HCT116 (cell line): ENCODE measurements around the gene VSIG10. TPM values are rescaled to one million over a fixed set of nuclear protein-coding genes. Genes with fewer than 3 reads are reported as not detected.

Experiments used
- ATAC-seq: fragments of 200-7000 bp; cut with Tn5 transposase; 2 replicates; pipeline ENCODE4 v1.9.1; 2020; ENCODE audit warnings: mild to moderate bottlenecking, moderate library complexity
- BruUV-seq: library from RNA; stranded (reverse); fragments of 400-500 nt; replicated peaks from 2 replicates; lab custom pipeline; 2021; lab: Mats Ljungman, UMichigan
- CTCF ChIA-PET: fragments of 300-600 bp; sonication (Branson Sonifier 250); formaldehyde crosslinking; loops from one replicate; lab custom pipeline; 2021; ENCODE audit warnings: antibody characterized with exemption; lab: Charles Lee
- POLR2A ChIA-PET: fragments of 300-600, 350-600 bp; sonication (Branson Sonifier 250); formaldehyde crosslinking; loops from one replicate; lab custom pipeline; 2021; ENCODE audit warnings: antibody characterized with exemption; lab: Charles Lee
- RAD21 ChIA-PET, 2 experiments: fragments of 300-600 bp; sonication (Branson Sonifier 250); formaldehyde crosslinking; loops; one replicate each; lab custom pipeline; 2023; ENCODE audit warnings: low total read pairs in 2 of 2; ENCODE audit not compliant: uncharacterized antibody in 2 of 2, unreplicated experiment in 2 of 2, low non-redundant PET in 1 of 2; lab: Charles Lee
- DNase-seq: peaks from one replicate; pipeline ENCODE4 v3.0.0-alpha.2; 2010; ENCODE audit warnings: low read depth, low spot score
- H2AFZ ChIP-seq: fragments of 200-600 bp; shearing (Covaris generic), sonication (generic); 2 replicates; pipeline ENCODE4 v1.6.1; 2017; ENCODE audit warnings: low read depth, mixed run types, mixed read lengths, antibody characterized with exemption, low read length; ENCODE audit not compliant: poor library complexity, severe bottlenecking
- H3K27ac ChIP-seq: 2 replicates; pipeline ENCODE4 v1.5.1; 2012; ENCODE audit warnings: low read depth, low read length
- H3K27me3 ChIP-seq: fragments of 200-600 bp; sonication (generic); 2 replicates; pipeline ENCODE4 v1.6.1; 2016; ENCODE audit warnings: mixed run types, low read length, mixed read lengths; ENCODE audit not compliant: insufficient read depth
- H3K36me3 ChIP-seq, 2 experiments: fragments of 200-500 bp in 1 of 2; fragments of 200-600 bp in 1 of 2; sonication (Bioruptor generic) in 1 of 2; sonication (generic) in 1 of 2; 2 replicates each; pipeline versions ENCODE4 v1.5.1 to v1.6.1; 2014 to 2016; ENCODE audit warnings: low read length in 2 of 2, inconsistent platforms in 1 of 2, mixed read lengths in 1 of 2, mixed run types in 1 of 2; ENCODE audit not compliant: insufficient read depth in 2 of 2, control insufficient read depth in 1 of 2
- H3K4me1 ChIP-seq, 2 experiments: fragments of 200-600 bp in 1 of 2; sonication (generic) in 1 of 2; 2 replicates each; pipeline versions ENCODE4 v1.5.1 to v1.6.1; 2012 to 2017; ENCODE audit warnings: low read length in 2 of 2, inconsistent platforms in 1 of 2, mild to moderate bottlenecking in 1 of 2, mixed read lengths in 1 of 2, mixed run types in 1 of 2, moderate library complexity in 1 of 2; ENCODE audit not compliant: insufficient read depth in 2 of 2, control insufficient read depth in 1 of 2
- H3K4me2 ChIP-seq: fragments of 200-600 bp; sonication (generic); 2 replicates; pipeline ENCODE4 v1.6.1; 2017; ENCODE audit warnings: mixed run types, low read length, mixed read lengths
- H3K4me3 ChIP-seq, 2 experiments: fragments of 200-600 bp in 1 of 2; sonication (generic) in 1 of 2; replicated peaks in 1 of 2; 2 replicates each; pipeline ENCODE4 v1.5.1; 2011 to 2016; ENCODE audit warnings: low read length in 2 of 2, control low read depth in 1 of 2, low read depth in 1 of 2, mild to moderate bottlenecking in 1 of 2, mixed read lengths in 1 of 2, mixed run types in 1 of 2
- H3K79me2 ChIP-seq: fragments of 200-600 bp; sonication (generic); 2 replicates; pipeline ENCODE4 v1.6.1; 2017; ENCODE audit warnings: mild to moderate bottlenecking, mixed run types, low read length, moderate library complexity, mixed read lengths; ENCODE audit not compliant: insufficient read depth
- H3K9ac ChIP-seq: fragments of 200-600 bp; sonication (generic); 2 replicates; pipeline ENCODE4 v1.6.1; 2016; ENCODE audit warnings: low read length, mixed read lengths
- H3K9me2 ChIP-seq: fragments of 200-600 bp; sonication (generic), shearing (Covaris generic); 2 replicates; pipeline ENCODE4 v1.6.1; 2017; ENCODE audit warnings: mixed run types, mild to moderate bottlenecking, moderate library complexity; ENCODE audit not compliant: insufficient read depth
- H3K9me3 ChIP-seq, 2 experiments: fragments of 200-500 bp in 1 of 2; fragments of 200-600 bp in 1 of 2; sonication (Bioruptor generic) in 1 of 2; sonication (generic) in 1 of 2; 2 replicates each; pipeline ENCODE4 v1.6.1; 2014 to 2017; ENCODE audit warnings: low read length in 2 of 2, mixed read lengths in 2 of 2, inconsistent platforms in 1 of 2, low read depth in 1 of 2, mild to moderate bottlenecking in 1 of 2, mixed run types in 1 of 2, moderate library complexity in 1 of 2; ENCODE audit not compliant: control insufficient read depth in 1 of 2, insufficient read depth in 1 of 2
- H4K20me1 ChIP-seq: fragments of 200-600 bp; sonication (generic), shearing (Covaris generic); 2 replicates; pipeline ENCODE4 v1.6.1; 2017; ENCODE audit warnings: mixed run types, mild to moderate bottlenecking, moderate library complexity; ENCODE audit not compliant: insufficient read depth
- CBX3 ChIP-seq: IDR thresholded peaks from 2 replicates; pipeline ENCODE4 v1.6.1; 2012; ENCODE audit warnings: low read depth
- CEBPB ChIP-seq: IDR thresholded peaks from 2 replicates; pipeline ENCODE4 v1.6.1; 2012; ENCODE audit warnings: low read depth
- CTCF ChIP-seq, 3 experiments: fragments of 200-600 bp in 1 of 3; sonication (generic) in 1 of 3; IDR thresholded peaks in 2 of 3; conservative IDR thresholded peaks in 1 of 3; 2 replicates each; pipeline ENCODE4 v1.5.1; 2012 to 2017; ENCODE audit warnings: low read depth in 2 of 3, low read length in 2 of 3, antibody characterized with exemption in 1 of 3, borderline replicate concordance in 1 of 3, control low read depth in 1 of 3, mild to moderate bottlenecking in 1 of 3, mixed read lengths in 1 of 3, mixed run types in 1 of 3, moderate library complexity in 1 of 3; ENCODE audit not compliant: insufficient read depth in 1 of 3
- ELF1 ChIP-seq: IDR thresholded peaks from 2 replicates; pipeline ENCODE4 v1.6.1; 2012; ENCODE audit warnings: low read depth, borderline replicate concordance
- EZH2 ChIP-seq: fragments of 200-600 bp; sonication (generic); IDR thresholded peaks from 2 replicates; pipeline ENCODE4 v1.6.1; 2017; ENCODE audit warnings: antibody characterized with exemption, mixed run types
- EZH2phosphoT487 ChIP-seq: fragments of 200-600 bp; IDR thresholded peaks from 2 replicates; pipeline ENCODE4 v1.6.1; 2018; ENCODE audit warnings: antibody characterized with exemption, borderline replicate concordance
- MAX ChIP-seq: IDR thresholded peaks from 2 replicates; pipeline ENCODE4 v1.6.1; 2012
- SIN3A ChIP-seq: IDR thresholded peaks from 2 replicates; pipeline ENCODE4 v1.6.1; 2012; ENCODE audit warnings: low read depth
- SP1 ChIP-seq: IDR thresholded peaks from 2 replicates; pipeline ENCODE4 v1.6.1; 2012; ENCODE audit warnings: low read depth
- SRF ChIP-seq: IDR thresholded peaks from 2 replicates; pipeline ENCODE4 v1.6.1; 2012; ENCODE audit warnings: low read depth
- TCF7L2 ChIP-seq: IDR thresholded peaks from 2 replicates; pipeline ENCODE4 v1.7.0; 2011; ENCODE audit warnings: borderline replicate concordance, inconsistent platforms; ENCODE audit not compliant: insufficient read depth, insufficient read length; ENCODE audit errors: extremely low read depth
- YY1 ChIP-seq: IDR thresholded peaks from 2 replicates; pipeline ENCODE4 v1.6.1; 2011; ENCODE audit warnings: low read length, low read depth, moderate library complexity, mild to moderate bottlenecking; ENCODE audit not compliant: insufficient replicate concordance; ENCODE audit errors: extremely low read depth
- ZBTB33 ChIP-seq: IDR thresholded peaks from 2 replicates; pipeline ENCODE4 v1.6.1; 2011; ENCODE audit warnings: mild to moderate bottlenecking, low read length, moderate library complexity; ENCODE audit not compliant: insufficient replicate concordance; ENCODE audit errors: extremely low read depth
- ZFX ChIP-seq: fragments of 450-650 bp; IDR thresholded peaks from 2 replicates; pipeline ENCODE4 v1.6.1; 2017
- ZNF274 ChIP-seq: fragments of 200-500 bp; sonication (Bioruptor generic); IDR thresholded peaks from 2 replicates; pipeline ENCODE4 v1.6.1; 2014; ENCODE audit warnings: mild to moderate bottlenecking, low read depth, low read length, inconsistent platforms
- intact Hi-C: fragments of 100-400 bp; cut with micrococcal nuclease; formaldehyde crosslinking; loops from 2 replicates; pipeline ENCODE4 v1.10.0; 2022
- total RNA-seq: library from RNA; stranded (reverse); gene quantifications from one replicate; pipeline ENCODE4 v1.2.1, GENCODE V29; 2021; ENCODE audit not compliant: unreplicated experiment

The VSIG10 gene
- total RNA-seq, 1 experiment from 2014 or later: 42.6 TPM

- no peak for TF ChIP-seq CTCF (IDR thresholded peaks at IDR 0.05 in 2 of 3, conservative IDR thresholded peaks at IDR 0.05 in 1 of 3; ENCODE audit: borderline replicate concordance in 1 of 3, insufficient read depth in 1 of 3, low read depth in 2 of 3, low read length in 2 of 3)
- TF ChIP-seq SRF: no peak
These were observed at the start of gene VSIG10 (continued) for GRCh38 chr12:118103601-118104382.

- ATAC-seq (no peak), DNase-seq (no peak)
- Histone ChIP-seq H3K27ac (no peak overlapping the region), H3K36me3 (peaks cover 3 to 5% of the 10 kb centered on the region in 2 experiments; a peak in 1 of 4 replicates), H3K4me3 (no peak overlapping the region), H2AFZ (no peak overlapping the region), H3K9me2 (no peaks in the 10 kb centered on the region), H3K4me2 (no peak overlapping the region), H4K20me1 (no peaks in the 10 kb centered on the region), H3K27me3 (no peaks in the 10 kb centered on the region), H3K9ac (no peak overlapping the region), H3K4me1 (no peaks in the 10 kb centered on the region), H3K9me3 (no peaks in the 10 kb centered on the region), H3K79me2 (no peaks in the 10 kb centered on the region)
- CTCF ChIA-PET: no interaction called here
- POLR2A ChIA-PET: no interaction called here
- BruUV-seq: no TSS peak
- intact Hi-C loops: no loop called here
- RAD21 ChIA-PET: no interaction called here
- no peak for TF ChIP-seq ZFX
- no peak for TF ChIP-seq EZH2
- no peak for TF ChIP-seq YY1
- TF ChIP-seq ZBTB33: no peak
- TF ChIP-seq SP1: no peak
- TF ChIP-seq EZH2phosphoT487: no peak
- TF ChIP-seq CBX3: no peak
- no peak for TF ChIP-seq ZNF274
- TF ChIP-seq ELF1: no peak
- no peak for TF ChIP-seq MAX
- no peak for TF ChIP-seq CTCF (IDR thresholded peaks at IDR 0.05 in 2 of 3, conservative IDR thresholded peaks at IDR 0.05 in 1 of 3; ENCODE audit: borderline replicate concordance in 1 of 3, insufficient read depth in 1 of 3, low read depth in 2 of 3, low read length in 2 of 3)
- TF ChIP-seq CEBPB: no peak
- no peak for TF ChIP-seq SIN3A
- no peak for TF ChIP-seq TCF7L2
These were observed 47.9 kb upstream of the VSIG10 start for GRCh38 chr12:118151755-118152154.
